ENCODE measurements around the gene TMEM245.

TMEM245 gene

GRCh38 chr9:109119439-109120203, at the start of gene TMEM245:
TSS of gene TMEM245 (minus strand) at chr9:109119947. CDS start at chr9:109119913, 34 bp downstream.
- in situ Hi-C loops (cut with MboI; ENCODE audit: low sequenced_read_pairs): no loop called here

GRCh38 chr9:109168170-109168569, 48.4 kb upstream of the TMEM245 start:
- in situ Hi-C loops (cut with MboI; ENCODE audit: low sequenced_read_pairs): no loop called here

- in situ Hi-C loops (cut with MboI; ENCODE audit: low sequenced_read_pairs): no loop called here
These were observed 48.0 kb upstream of the TMEM245 start for GRCh38 chr9:109167716-109168115.

DNA sequence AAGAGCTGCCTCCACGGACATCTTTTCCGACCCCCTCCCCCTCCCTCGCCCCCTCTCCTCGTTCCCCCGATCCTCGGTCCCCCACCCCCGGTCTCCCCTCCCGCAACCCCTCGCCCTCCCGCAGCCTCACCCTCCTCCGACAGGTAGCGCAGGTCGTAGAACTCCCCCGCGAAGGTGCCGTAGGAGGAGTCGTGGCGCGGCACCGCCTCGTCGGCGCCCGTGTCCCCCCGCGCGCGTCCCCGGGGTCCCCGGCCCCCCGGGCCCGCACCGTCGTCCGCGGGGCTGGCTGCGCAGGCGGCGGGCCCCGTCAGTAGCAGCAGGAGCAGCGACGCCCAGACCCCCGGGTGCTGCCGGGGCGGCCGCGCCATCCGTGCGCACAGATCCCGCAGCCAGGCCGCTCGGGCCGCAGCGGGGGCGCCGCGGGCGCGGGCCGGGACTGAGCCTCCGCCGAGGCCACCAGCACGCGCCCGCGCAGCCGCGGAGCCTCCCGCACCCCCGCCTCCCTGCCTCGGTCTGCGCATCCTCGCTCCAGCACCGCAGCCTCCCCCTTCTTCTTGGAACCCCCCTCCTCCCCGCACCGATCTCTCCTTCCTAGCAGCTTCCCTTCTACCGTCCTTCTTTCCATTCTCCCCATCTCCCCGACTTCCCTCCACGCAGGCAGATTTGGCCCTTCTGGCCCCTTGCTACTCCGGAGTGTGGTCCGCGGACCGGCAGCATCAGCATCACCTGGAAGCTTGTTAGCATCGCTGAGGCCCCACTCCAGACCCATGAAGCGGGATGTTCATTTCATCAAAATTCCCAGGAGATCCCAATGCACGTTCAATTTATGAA, 47.2 kb upstream of the TMEM245 start, which contains the start of gene FRRS1L:
FRRS1L (minus strand) TSS at position 479 of the 831 bp plus-strand sequence; CDS start at position 368, 111 bp downstream.
- in situ Hi-C loops (cut with MboI; ENCODE audit: low sequenced_read_pairs): no loop called here

- in situ Hi-C loops (cut with MboI; ENCODE audit: low sequenced_read_pairs): no loop called here
These were observed 46.5 kb upstream of the TMEM245 start for GRCh38 chr9:109166171-109166770.

DNA sequence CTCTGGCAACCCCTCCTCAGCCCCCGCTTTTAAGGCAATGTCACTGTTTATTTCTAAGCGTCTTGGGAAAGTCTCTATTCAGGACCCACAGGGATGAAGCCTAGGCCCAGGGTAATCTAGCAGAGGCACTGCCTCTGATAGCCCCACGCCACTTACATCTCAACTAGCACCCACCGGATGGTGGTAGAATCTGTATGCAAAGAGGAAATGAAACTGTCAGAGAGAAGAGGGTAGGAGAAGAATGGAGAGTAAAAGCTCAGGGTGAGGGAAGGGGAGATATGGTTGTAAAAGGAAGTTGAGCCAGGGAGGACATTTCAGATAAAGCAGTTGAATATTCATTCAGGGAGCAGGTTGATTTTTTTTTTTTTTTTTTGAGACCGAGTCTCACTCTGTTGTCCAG, 44.3 kb upstream of the TMEM245 start:
- in situ Hi-C loops (cut with MboI; ENCODE audit: low sequenced_read_pairs): no loop called here

DNA sequence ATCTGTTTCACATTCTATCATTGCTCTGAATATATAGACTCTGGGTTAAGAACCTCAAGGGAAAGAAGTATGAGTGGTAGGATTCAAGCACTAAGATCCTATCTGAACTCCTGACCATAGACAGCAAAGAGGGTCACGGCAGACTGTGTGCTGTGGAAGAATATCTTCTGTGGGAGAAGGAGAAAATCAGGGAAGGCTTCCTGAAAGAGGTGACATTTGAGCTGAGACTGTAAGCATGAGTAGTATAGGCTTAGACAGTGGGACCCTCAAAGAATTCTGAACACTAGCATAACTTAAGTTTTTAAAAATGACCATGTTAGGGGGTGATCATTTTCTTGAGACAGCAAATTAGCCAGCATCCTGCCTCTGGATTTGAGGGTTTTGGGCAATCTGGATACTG, 43.4 kb upstream of the TMEM245 start:
- in situ Hi-C loops (cut with MboI; ENCODE audit: low sequenced_read_pairs): no loop called here

DNA sequence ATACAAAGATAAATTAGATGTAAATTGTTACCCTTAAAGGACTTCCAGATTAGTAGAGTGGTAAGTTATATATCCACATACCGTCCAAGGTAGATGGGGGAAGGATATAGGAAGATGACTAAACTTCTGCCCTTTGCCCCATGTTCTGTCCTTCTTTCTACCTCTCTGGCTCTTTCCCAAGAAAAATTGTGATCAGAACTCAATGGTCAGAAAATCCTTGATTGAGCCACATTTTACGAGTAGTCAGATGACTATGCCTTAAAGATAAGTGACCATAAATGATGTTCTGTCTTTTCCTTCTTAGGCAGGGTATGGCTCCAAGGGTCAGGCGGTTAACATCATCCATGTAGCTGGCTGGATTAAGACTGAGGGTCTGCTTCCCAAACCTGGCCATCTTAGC, 42.9 kb upstream of the TMEM245 start:
- in situ Hi-C loops (cut with MboI; ENCODE audit: low sequenced_read_pairs): no loop called here

- in situ Hi-C loops (cut with MboI; ENCODE audit: low sequenced_read_pairs): no loop called here
These were observed 41.7 kb upstream of the TMEM245 start for GRCh38 chr9:109161471-109161870.

GRCh38 chr9:109159583-109159982, 39.8 kb upstream of the TMEM245 start:
- in situ Hi-C loops (cut with MboI; ENCODE audit: low sequenced_read_pairs): no loop called here

DNA sequence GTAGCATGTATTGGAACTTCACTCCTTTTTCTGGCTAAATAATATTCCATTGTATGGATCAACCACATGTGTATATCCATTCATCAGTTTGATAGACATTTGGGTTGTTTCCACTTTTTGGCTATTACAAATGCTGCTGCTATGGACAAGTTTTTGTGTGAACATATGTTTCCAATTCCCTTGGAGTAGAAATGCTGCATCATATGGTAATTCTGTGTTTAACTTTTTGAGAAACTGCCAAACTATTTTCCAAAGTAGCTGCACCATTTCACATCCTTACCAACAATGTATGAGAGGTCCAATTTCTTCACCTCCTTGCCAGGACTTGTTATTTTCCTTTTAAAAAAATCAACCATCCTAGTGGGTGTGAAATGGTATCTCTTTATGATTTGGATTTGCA, 38.9 kb upstream of the TMEM245 start:
- in situ Hi-C loops (cut with MboI; ENCODE audit: low sequenced_read_pairs): no loop called here

- in situ Hi-C loops (cut with MboI; ENCODE audit: low sequenced_read_pairs): no loop called here
These were observed 37.0 kb upstream of the TMEM245 start for GRCh38 chr9:109156708-109157107.

DNA sequence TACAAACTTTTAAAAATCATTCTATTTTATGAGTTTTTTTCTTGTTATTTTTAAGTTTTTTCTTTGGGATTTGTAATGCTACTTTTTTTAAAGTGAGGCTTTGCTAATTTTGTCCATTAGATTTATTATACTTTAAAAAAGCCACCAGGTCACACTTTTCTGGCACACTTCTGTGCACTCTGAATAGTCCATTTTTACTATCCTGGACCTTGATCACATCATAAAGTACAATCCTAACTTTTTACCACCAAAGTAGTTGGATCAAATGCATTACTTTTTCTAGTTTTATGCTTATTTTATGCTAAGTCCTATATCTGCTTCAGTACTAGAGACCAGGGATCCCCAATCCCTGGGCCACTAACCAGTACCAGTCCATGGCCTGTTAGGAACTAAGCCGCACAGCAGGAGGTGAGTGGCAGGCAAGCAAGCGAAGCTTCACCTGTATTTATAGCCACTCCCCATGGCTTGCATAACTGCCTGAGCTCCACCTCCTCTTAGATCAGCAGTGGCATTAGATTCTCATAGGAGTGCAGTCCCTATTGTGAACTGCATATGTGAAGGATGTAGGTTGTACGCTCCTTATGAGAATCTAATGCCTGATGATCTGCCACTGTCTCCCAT, 31.3 kb upstream of the TMEM245 start:
- in situ Hi-C loops (cut with MboI; ENCODE audit: low sequenced_read_pairs): no loop called here

DNA sequence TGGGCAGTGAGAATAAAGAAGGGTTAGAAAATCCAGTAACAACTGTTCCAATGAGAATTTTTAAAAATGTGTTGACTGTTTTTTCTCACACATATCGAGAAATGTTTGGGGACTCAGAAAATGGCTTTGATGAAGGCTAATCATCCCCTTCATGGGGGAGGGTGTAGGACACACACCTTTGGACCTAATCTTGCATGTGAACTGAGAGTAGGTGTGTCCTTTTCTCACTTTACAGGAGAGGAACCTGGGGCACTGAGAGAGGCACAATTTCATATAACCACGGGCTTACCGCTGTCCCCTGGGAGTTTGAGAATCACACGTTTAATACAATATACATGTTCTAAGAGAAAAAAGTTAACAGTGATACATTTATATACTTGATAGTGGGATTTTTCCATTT, 30.0 kb upstream of the TMEM245 start:
- in situ Hi-C loops (cut with MboI; ENCODE audit: low sequenced_read_pairs): no loop called here

DNA sequence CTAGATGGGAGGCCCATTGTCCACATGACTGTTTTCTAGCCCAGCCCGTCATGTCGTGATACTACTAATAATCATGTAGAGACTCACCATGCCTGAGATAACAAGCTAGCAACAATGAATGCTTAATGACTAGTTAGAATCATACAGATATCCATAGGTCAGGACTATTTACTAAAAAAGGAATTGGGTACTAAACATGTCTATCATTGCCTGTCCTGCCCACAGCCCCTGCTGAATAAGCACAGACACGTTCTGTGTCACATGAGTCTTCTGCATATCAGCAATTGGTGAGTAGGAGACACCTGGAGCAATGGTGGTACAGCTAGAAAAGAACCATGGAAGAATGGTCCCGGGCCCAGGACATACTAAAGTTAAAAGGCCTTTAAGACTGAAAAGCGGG, 29.3 kb upstream of the TMEM245 start:
- in situ Hi-C loops (cut with MboI; ENCODE audit: low sequenced_read_pairs): no loop called here

GRCh38 chr9:109145051-109145450, 25.3 kb upstream of the TMEM245 start:
- in situ Hi-C loops (cut with MboI; ENCODE audit: low sequenced_read_pairs): no loop called here

- in situ Hi-C loops (cut with MboI; ENCODE audit: low sequenced_read_pairs): no loop called here
These were observed 24.3 kb upstream of the TMEM245 start for GRCh38 chr9:109143881-109144562.

GRCh38 chr9:109141375-109141774, 21.6 kb upstream of the TMEM245 start:
- in situ Hi-C loops (cut with MboI; ENCODE audit: low sequenced_read_pairs): no loop called here

DNA sequence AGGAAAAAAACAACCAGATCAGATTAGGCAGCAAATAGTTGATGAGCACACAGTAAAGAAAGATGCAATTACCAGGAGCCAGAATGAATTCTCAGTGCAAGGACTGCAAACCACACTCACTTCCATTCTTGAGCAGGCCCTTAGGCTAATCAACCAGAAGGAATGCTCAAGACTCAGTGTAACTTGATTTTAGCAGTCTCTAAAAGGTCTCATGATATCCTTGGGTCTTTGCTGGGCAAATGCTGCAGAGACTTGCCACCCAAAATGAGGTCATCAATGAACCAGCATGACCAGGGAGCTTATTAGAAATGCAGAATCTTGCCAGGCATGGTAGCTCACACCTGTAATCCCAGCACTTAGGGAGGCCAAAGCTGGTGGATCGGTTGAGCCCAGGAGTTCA, 20.1 kb upstream of the TMEM245 start:
- in situ Hi-C loops (cut with MboI; ENCODE audit: low sequenced_read_pairs): no loop called here

DNA sequence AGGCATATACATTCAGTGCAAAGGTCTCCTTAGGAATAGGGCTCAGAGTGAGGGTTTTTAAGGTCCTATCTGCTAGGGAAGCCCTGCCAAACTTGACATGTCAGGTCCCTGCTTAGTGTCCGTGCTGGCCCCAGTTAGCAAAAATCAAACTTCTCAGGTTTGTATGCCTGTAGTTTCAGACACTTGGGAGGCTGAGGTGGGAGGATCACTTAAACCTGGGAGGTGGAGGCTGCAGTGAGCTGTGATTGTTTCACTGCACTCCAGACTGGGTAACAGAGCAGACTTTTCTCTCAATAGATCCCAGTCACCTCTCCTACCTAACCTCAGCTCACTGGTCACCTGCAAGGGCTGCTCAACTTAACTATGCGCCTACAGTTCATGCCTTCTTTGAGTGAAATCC, 18.7 kb upstream of the TMEM245 start:
- in situ Hi-C loops (cut with MboI; ENCODE audit: low sequenced_read_pairs): no loop called here

DNA sequence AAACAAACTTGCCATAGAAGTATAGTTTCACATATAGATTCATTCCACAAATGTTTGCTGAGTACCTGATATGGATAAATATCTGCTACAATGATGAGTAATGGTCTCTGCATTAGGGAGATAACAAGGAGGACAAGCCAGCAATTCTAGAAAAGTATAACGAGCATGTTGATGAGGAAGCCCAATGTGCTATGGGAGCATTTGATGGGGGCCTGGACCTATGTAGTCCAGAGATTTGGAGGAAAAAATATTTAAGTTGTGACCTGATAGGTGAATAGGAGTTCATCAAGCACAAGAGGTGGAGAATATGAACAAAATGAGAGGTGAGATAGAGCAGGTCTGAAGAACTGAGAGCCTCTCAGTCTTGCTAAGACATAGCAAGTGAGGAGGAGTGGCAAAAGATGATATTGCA, 14.4 kb upstream of the TMEM245 start:
- in situ Hi-C loops (cut with MboI; ENCODE audit: low sequenced_read_pairs): no loop called here
